SK-MEL-5 (cell line): ENCODE results near the gene ARSB. TPM values are rescaled to one million over a fixed set of nuclear protein-coding genes. Genes with fewer than 3 reads are reported as not detected.
"Not testable (repeated sequence)": the region's sequence is repeated elsewhere in the genome, so short reads cannot be mapped to it uniquely, and the experiment has no call there.

Experiments
- DNase-seq: peaks from one replicate; pipeline ENCODE4 v3.0.0-alpha.2; 2016; ENCODE audit warnings: low read depth, low spot score
- in situ Hi-C: cut with HindIII; loops from 2 replicates; pipeline ENCODE4 v1.10.0; 2016; ENCODE audit warnings: low sequenced_read_pairs, high pct_unique_total_duplicates, low pct_unique_long_range_greater_than_20kb
- total RNA-seq: library from RNA; depleted of rRNA; stranded (reverse); fragments of >200 nt; shearing (Covaris generic); gene quantifications from 2 replicates; pipeline ENCODE4 v1.2.3, GENCODE V29; 2014

ARSB gene
- total RNA-seq, 1 experiment from 2014 or later: 25.7 TPM

DNA sequence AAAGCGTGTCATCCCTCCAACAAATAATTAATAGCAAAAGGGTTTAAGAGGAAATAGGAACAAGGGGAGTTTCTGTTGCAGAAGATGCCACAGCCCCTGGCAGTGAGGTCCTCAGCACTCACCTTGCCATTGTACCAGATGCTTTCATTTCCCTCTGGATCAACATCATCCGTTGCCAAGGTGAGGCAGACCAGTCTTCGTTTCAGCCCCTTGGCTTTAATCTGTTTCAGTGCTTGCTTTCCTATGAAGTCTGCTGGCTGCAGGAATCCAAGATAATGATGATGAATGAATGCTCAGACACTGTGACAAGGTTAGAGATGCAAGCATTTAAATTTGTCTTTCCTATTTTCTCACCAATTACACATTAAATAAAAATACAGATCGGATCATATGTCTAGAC lies 20.0 kb upstream of the ARSB start:
- in situ Hi-C loops: no loop called here

GRCh38 chr5:79002374-79002773 lies 17.3 kb upstream of the ARSB start:
- in situ Hi-C loops: no loop called here
- no peak for DNase-seq

More for the DNA sequence above, 20.0 kb upstream of the ARSB start:
- no peak for DNase-seq

DNA sequence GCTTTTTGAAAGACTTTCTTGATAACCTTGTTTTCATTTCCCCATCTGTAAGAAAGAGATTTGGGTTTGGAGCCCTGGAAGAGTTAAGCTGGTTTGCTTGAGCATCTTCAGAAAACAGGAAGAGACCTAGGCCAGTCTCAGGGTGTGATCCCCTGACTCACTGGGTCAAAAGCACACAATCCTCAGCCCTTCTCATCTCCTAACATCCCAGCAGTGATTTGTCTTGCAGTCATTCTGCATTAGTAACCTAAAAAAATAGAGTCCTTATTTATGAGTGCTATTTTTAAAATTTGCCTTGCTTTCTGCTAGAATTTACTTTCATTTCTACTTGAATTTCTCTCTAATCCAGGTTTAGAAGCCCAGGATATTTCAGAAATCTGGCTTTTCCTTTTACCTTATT lies 16.4 kb upstream of the ARSB start:
- in situ Hi-C loops: no loop called here
- no peak for DNase-seq

DNA sequence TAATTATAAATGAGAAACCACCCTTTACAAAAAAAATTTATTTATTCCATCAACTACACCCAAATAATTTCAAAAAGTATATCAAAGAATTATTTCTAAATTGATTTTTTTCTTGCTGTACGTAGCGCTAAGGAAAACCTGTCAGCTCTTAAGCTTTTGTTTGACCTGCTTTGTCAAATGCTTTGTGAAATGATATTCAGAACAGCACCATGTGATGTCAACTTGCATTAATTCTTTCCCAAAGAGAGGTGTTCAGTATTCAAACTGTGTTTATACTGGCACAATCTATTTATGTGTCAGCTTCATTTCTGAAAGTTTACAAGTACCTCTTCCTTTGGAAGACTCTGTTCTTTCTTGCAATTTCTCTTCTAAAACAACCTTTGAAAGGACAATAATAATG lies 12.0 kb upstream of the ARSB start:
- no peak for DNase-seq
- in situ Hi-C loops: no loop called here

DNA sequence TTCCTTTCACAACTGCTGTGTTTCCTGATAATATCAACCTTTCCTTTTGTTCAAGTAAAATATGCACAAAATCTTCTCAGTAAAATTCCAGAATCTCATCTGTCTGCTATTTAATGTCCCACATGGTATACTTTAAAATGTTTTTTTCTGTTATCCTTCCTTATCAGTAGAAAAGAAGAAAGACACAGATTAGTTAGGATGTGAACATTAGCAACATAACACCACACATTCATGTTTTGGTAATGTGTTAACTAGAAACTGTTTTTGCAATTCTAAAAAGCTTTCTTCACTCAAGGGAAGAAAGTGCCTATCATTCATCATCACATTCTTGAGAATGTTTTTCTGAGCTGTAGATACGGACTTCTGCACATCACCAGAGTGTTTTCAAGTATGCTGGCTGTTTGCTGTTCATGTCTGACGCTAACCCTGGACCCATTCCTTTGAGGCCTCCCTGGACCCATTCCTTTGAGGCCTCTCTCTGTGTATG lies 10.5 kb upstream of the ARSB start:
- no peak for DNase-seq
- in situ Hi-C loops: no loop called here

DNA sequence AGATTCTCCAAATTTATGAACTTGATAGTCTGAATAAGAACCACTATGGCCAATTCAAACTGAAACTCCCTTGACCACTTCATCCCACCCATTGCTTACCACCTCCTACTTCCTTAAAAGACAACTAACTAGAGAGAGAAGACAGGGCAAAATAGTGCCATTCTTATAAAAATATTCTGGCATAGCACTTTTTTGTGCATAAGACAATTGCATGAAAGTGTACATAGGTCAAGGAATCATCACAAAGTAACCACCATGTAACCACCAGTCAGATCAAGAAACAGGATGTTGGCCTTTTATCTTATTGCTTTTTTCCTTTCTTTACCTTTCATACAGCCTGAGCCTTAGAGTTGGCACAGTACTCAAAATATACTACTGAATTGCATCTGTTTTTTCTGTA lies 8.1 kb upstream of the ARSB start:
- no peak for DNase-seq
- in situ Hi-C loops: no loop called here

DNA sequence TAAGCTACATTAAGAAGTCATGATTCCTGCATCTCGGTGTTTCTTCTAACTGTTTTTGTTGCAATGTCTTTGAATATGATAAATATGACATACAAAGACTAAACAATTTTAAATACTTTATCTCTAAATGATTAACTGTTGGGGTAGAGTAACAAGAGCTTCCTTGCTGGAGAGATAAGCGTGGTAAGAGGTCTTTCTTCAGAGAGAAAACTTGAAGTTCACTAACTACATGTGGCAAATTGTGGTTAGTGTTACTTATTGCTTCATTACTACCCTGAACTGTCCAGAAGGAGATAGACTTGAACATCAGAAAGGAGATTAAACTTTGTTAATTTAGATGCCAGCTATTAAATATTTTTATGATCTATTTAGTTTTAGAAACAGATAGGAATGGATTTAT lies 7.0 kb upstream of the ARSB start:
- in situ Hi-C loops: no loop called here
- no peak for DNase-seq

- no peak for DNase-seq
- in situ Hi-C loops: no loop called here
Observed at GRCh38 chr5:78989080-78989479, 4.0 kb upstream of the ARSB start.

- in situ Hi-C loops: no loop called here
- peak; percentile 51 for DNase-seq
Observed at GRCh38 chr5:78985725-78986223, 664 bp upstream of the ARSB start.

- in situ Hi-C loops: no loop called here
- DNase-seq: peak; percentile 88
Observed at GRCh38 chr5:78984439-78985115, 533 bp downstream of the ARSB start.

GRCh38 chr5:78983601-78984438 lies 1.3 kb downstream of the ARSB start:
- in situ Hi-C loops: no loop called here

GRCh38 chr5:78983194-78983593 lies 1.9 kb downstream of the ARSB start:
- in situ Hi-C loops, DNase-seq: not testable (repeated sequence)

More at GRCh38 chr5:78983601-78984438, 1.3 kb downstream of the ARSB start:
- DNase-seq: no peak

- in situ Hi-C loops: no loop called here
- no peak for DNase-seq
Observed at GRCh38 chr5:78979909-78980308, 5.2 kb downstream of the ARSB start.

- in situ Hi-C loops: no loop called here
- no peak for DNase-seq
Observed at GRCh38 chr5:78979117-78979742, 5.9 kb downstream of the ARSB start.

DNA sequence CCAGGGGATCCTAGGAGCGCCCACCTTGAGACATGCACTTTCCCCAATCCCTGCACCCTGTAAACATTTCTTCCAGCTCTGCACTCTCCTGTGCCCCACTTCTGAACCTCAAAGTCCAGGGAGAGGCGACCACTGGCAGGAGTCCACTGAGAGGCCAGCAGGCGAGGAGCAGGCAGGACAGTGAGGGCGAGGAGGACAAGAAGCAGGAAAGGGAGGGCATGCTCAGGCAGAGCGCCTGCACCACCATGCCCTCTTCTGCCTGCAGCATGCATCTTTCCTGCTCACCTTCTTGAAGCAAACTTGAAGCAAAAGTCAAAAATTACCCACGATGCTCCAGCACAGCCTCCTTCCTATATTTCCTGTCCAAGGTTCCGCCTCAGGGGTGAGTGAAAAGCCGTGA lies 10.1 kb downstream of the ARSB start:
- DNase-seq: no peak
- in situ Hi-C loops: no loop called here

GRCh38 chr5:78974601-78975000 lies 10.5 kb downstream of the ARSB start:
- in situ Hi-C loops: no loop called here
- DNase-seq: no peak

DNA sequence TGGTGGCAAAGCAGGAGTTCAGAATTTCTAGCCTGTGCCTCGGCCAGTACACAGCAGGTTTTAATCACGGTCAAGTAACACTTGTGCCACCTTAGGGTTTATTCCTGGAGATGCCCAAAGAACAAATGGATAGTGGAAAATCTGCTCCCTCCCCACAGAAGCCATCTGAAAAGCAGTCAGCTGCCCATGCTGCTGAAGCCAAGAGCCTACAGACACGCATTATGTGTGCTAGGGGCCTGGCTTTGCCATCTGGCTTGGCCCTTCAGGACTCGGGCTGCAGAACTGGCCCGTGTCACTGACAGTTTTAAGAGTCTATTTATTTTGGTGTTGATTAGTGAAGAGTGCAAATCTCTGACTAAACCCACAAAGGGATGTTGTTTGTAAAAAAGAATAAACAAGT lies 11.1 kb downstream of the ARSB start:
- DNase-seq: no peak
- in situ Hi-C loops: no loop called here

DNA sequence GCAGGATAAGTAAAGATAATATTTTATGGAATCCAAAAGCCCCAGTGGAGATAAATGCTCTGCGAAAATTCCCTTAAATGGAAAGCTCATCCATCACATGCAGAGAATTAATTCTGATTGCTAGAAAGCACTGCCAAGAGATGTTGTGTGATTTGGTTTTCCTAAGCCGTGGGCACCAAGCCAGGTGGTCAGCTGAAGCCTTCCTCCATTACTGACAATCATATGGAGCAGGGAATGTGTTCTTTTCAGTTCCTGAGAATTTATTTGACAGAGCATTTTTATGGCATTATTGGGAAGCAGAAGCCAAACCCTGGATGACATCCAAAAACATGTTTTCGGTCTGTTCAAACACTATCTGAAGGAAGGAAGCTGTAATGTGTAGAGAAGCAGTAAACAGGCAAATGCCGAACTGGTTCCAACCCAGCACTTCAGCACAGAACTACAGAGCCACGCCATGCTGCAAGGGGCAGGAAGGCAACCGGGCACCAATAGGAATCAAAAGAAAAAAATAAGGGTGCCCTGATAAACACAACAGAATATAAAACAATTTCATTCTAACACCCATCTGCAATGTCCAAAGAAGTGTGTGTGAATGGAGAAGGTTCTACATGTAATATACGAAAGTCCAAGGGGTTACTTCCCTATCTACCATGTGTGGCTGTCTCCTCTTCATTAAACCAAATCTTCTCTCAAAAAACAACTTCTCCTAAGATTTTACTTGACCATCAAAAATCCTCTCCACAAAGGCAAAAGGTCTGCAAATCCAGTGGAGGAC lies 12.3 kb downstream of the ARSB start:
- no peak for DNase-seq
- in situ Hi-C loops: no loop called here
